Spleen (tissue), 7 donors: ENCODE data around the gene KRTAP25-1.

Experiments
- POLR2A ChIP-seq, 3 donors: fragments of 450-650 bp; IDR thresholded peaks; one replicate each; pipeline ENCODE4 v1.5.1; 2017; ENCODE audit warnings: antibody characterized with exemption in 3 of 3, mild to moderate bottlenecking in 1 of 3
- POLR2AphosphoS5 ChIP-seq, 3 donors: sonication (generic); formaldehyde crosslinking; IDR thresholded peaks; one replicate each; pipeline ENCODE4 v1.5.1; 2017; ENCODE audit warnings: antibody characterized with exemption in 3 of 3
- TF ChIP-seq, protein P1 (sequence below), 11 experiments: fragments of 200-600 bp in 7 of 11; fragments of 450-650 bp in 4 of 11; sonication (generic) in 4 of 11; IDR thresholded peaks in 8 of 11; conservative IDR thresholded peaks in 3 of 11; 1 replicate in 7 of 11; 2 replicates in 4 of 11; pipeline versions ENCODE4 v1.4.0 to v1.8.0; 2016 to 2021; ENCODE audit warnings: antibody characterized with exemption in 11 of 11, inconsistent platforms in 4 of 11, mild to moderate bottlenecking in 1 of 11
- donor health status: DM: no; HTN: no; CAD: no; lungs with moderate emphysema.
- donor health status: DM: no; HTN: no; CAD: no.
- donor health status: DM: no; HTN: no; CAD: no.

DNA sequence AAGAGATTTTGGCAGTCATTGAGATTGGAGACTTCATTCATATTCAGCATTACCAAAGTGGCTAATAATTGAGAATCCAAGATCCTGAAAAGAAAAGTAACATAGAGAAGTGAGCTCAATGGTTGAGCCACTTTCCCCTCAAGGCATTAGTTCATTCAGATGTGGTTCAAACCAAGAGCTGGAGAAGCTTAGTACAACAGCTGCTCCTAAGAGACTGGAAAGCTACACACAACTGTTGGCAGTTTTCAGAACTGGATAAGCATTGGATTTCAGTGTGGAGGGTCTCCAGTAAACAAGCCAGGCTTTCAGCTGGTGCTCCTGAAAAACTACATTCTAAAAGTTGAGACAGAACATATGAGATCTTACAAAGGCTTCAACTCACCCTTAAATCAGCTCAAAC, 44.3 kb downstream of the KRTAP25-1 start:
- TF ChIP-seq, protein P1, sequence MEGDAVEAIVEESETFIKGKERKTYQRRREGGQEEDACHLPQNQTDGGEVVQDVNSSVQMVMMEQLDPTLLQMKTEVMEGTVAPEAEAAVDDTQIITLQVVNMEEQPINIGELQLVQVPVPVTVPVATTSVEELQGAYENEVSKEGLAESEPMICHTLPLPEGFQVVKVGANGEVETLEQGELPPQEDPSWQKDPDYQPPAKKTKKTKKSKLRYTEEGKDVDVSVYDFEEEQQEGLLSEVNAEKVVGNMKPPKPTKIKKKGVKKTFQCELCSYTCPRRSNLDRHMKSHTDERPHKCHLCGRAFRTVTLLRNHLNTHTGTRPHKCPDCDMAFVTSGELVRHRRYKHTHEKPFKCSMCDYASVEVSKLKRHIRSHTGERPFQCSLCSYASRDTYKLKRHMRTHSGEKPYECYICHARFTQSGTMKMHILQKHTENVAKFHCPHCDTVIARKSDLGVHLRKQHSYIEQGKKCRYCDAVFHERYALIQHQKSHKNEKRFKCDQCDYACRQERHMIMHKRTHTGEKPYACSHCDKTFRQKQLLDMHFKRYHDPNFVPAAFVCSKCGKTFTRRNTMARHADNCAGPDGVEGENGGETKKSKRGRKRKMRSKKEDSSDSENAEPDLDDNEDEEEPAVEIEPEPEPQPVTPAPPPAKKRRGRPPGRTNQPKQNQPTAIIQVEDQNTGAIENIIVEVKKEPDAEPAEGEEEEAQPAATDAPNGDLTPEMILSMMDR (IDR thresholded peaks at IDR 0.05 in 8 of 11, conservative IDR thresholded peaks at IDR 0.05 in 3 of 11) = no peak
- TF ChIP-seq POLR2A (IDR thresholded peaks at IDR 0.05) = no peak
- TF ChIP-seq POLR2AphosphoS5 (IDR thresholded peaks at IDR 0.05) = no peak
